ENCODE results near the gene CHST8.

Gene CHST8

GRCh38 chr19:33665776-33666595, 44.2 kb downstream of the CHST8 start:
- H3K27me3 ChIP-seq (ENCODE audit: control insufficient read depth in 1 of 2, insufficient read depth in 2 of 2, low read length in 2 of 2), result no peaks in the 10 kb centered on the region
- H3K4me3 ChIP-seq (ENCODE audit: low read depth in 1 of 2, low read length in 2 of 2), result no peak overlapping the region
- no peaks in the 10 kb centered on the region for H3K9me3 ChIP-seq (ENCODE audit: low read length)
- H3K4me1 ChIP-seq (ENCODE audit: insufficient read depth, low read length), result no peaks in the 10 kb centered on the region
- H3K27ac ChIP-seq (ENCODE audit: low read depth, low read length), result no peak overlapping the region
- H3K9ac ChIP-seq (ENCODE audit: low read length), result no peak overlapping the region
- no peaks in the 10 kb centered on the region for H3K36me3 ChIP-seq (ENCODE audit: insufficient read depth, low read length)

GRCh38 chr19:33667141-33667650, 45.4 kb downstream of the CHST8 start:
- Histone ChIP-seq H3K27ac (ENCODE audit: low read depth, low read length) (no peak overlapping the region), H3K36me3 (ENCODE audit: insufficient read depth, low read length) (no peaks in the 10 kb centered on the region), H3K27me3 (ENCODE audit: control insufficient read depth in 1 of 2, insufficient read depth in 2 of 2, low read length in 2 of 2) (no peaks in the 10 kb centered on the region), H3K9me3 (ENCODE audit: low read length) (no peaks in the 10 kb centered on the region), H3K4me1 (ENCODE audit: insufficient read depth, low read length) (no peaks in the 10 kb centered on the region), H3K9ac (ENCODE audit: low read length) (no peak overlapping the region), H3K4me3 (ENCODE audit: low read depth in 1 of 2, low read length in 2 of 2) (no peak overlapping the region)

DNA sequence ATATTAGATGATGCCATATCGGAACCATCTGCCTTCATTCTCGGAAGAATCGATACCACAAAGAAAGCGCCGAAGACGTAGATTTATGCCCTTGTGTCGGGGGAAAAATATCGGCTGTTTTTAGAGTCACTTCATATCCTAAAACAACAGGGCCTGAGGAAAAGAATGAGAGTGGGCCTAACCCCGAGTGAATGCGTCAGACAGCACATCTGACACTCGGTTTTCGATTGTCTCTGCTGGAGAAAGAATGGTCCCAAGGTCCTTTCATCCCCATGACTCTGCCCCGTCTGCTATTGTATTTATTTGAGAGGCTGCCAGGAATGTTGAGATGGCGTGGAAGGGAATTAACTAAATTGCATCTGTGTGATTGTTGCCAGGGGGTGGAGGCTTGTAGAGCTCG, 46.1 kb downstream of the CHST8 start:
- H3K4me3 ChIP-seq (ENCODE audit: low read depth in 1 of 2, low read length in 2 of 2), result no peak overlapping the region
- H3K27me3 ChIP-seq (ENCODE audit: control insufficient read depth in 1 of 2, insufficient read depth in 2 of 2, low read length in 2 of 2), result no peaks in the 10 kb centered on the region
- no peaks in the 10 kb centered on the region for H3K9me3 ChIP-seq (ENCODE audit: low read length)
- H3K27ac ChIP-seq (ENCODE audit: low read depth, low read length), result no peak overlapping the region
- no peaks in the 10 kb centered on the region for H3K36me3 ChIP-seq (ENCODE audit: insufficient read depth, low read length)
- no peak overlapping the region for H3K9ac ChIP-seq (ENCODE audit: low read length)
- H3K4me1 ChIP-seq (ENCODE audit: insufficient read depth, low read length), result no peaks in the 10 kb centered on the region

DNA sequence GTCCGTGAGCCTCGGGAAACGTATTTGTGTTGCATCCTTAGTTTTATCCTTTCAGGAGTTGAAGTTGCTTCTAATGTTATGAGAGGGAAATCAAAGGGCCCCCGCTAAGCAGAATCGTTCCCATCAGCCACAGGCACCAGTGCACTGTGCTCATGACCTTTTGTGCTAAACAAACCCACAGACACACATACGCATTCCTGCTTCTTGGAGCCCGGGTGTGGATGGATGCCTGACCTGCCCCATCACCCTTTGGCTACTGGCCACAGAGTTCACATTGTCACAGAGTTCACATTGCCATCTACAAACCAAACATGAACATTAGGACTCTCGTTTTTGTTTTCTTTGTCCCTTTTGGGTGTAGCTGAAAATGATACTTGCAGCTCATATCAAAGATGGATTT, 47.2 kb downstream of the CHST8 start:
- H3K9me3 ChIP-seq (ENCODE audit: low read length), result no peaks in the 10 kb centered on the region
- no peak overlapping the region for H3K9ac ChIP-seq (ENCODE audit: low read length)
- H3K4me3 ChIP-seq (ENCODE audit: low read depth in 1 of 2, low read length in 2 of 2), result no peak overlapping the region
- no peak overlapping the region for H3K27ac ChIP-seq (ENCODE audit: low read depth, low read length)
- no peaks in the 10 kb centered on the region for H3K27me3 ChIP-seq (ENCODE audit: control insufficient read depth in 1 of 2, insufficient read depth in 2 of 2, low read length in 2 of 2)
- no peaks in the 10 kb centered on the region for H3K4me1 ChIP-seq (ENCODE audit: insufficient read depth, low read length)
- H3K36me3 ChIP-seq (ENCODE audit: insufficient read depth, low read length), result no peaks in the 10 kb centered on the region

DNA sequence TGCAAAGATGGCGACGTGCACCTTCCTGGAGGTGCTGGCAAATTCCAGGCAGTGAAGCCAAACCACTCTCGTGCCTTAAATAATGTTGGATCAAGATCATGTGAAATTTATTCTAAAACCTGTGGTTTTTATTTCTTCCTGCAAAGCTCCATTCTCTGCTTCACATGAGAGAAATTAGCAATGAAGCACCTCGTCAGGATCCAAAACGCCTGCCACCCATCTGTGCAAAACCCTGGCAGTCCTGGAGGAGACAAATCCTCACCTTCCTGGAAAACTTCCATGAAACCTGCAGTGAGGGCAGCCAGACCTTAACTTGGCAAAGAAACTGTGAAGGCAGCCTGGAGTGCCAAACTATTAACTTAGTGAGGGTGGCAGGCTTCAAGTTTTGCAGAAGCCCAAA, 47.6 kb downstream of the CHST8 start:
- Histone ChIP-seq H3K9ac (ENCODE audit: low read length) (no peak overlapping the region), H3K27ac (ENCODE audit: low read depth, low read length) (no peak overlapping the region), H3K4me1 (ENCODE audit: insufficient read depth, low read length) (no peaks in the 10 kb centered on the region), H3K4me3 (ENCODE audit: low read depth in 1 of 2, low read length in 2 of 2) (no peak overlapping the region), H3K9me3 (ENCODE audit: low read length) (no peaks in the 10 kb centered on the region), H3K27me3 (ENCODE audit: control insufficient read depth in 1 of 2, insufficient read depth in 2 of 2, low read length in 2 of 2) (no peaks in the 10 kb centered on the region), H3K36me3 (ENCODE audit: insufficient read depth, low read length) (no peaks in the 10 kb centered on the region)

GRCh38 chr19:33670398-33670797, 48.6 kb downstream of the CHST8 start:
- H3K27ac ChIP-seq (ENCODE audit: low read depth, low read length), result no peak overlapping the region
- no peaks in the 10 kb centered on the region for H3K27me3 ChIP-seq (ENCODE audit: control insufficient read depth in 1 of 2, insufficient read depth in 2 of 2, low read length in 2 of 2)
- H3K36me3 ChIP-seq (ENCODE audit: insufficient read depth, low read length), result no peaks in the 10 kb centered on the region
- H3K4me1 ChIP-seq (ENCODE audit: insufficient read depth, low read length), result no peaks in the 10 kb centered on the region
- no peak overlapping the region for H3K9ac ChIP-seq (ENCODE audit: low read length)
- no peak overlapping the region for H3K4me3 ChIP-seq (ENCODE audit: low read depth in 1 of 2, low read length in 2 of 2)
- H3K9me3 ChIP-seq (ENCODE audit: low read length), result no peaks in the 10 kb centered on the region

- H3K9ac ChIP-seq (ENCODE audit: low read length), result no peak overlapping the region
- peaks cover 0 to 3% of the 10 kb centered on the region in 2 donors for H3K27me3 ChIP-seq (ENCODE audit: control insufficient read depth in 1 of 2, insufficient read depth in 2 of 2, low read length in 2 of 2)
- no peak overlapping the region for H3K27ac ChIP-seq (ENCODE audit: low read depth, low read length)
- H3K36me3 ChIP-seq (ENCODE audit: insufficient read depth, low read length), result no peaks in the 10 kb centered on the region
- no peak overlapping the region for H3K4me3 ChIP-seq (ENCODE audit: low read depth in 1 of 2, low read length in 2 of 2)
- H3K4me1 ChIP-seq (ENCODE audit: insufficient read depth, low read length), result no peaks in the 10 kb centered on the region
- H3K9me3 ChIP-seq (ENCODE audit: low read length), result no peaks in the 10 kb centered on the region
Observed at GRCh38 chr19:33671211-33671610, 49.5 kb downstream of the CHST8 start.

- no peak overlapping the region for H3K4me3 ChIP-seq (ENCODE audit: low read depth in 1 of 2, low read length in 2 of 2)
- no peaks in the 10 kb centered on the region for H3K9me3 ChIP-seq (ENCODE audit: low read length)
- H3K27ac ChIP-seq (ENCODE audit: low read depth, low read length), result no peak overlapping the region
- no peaks in the 10 kb centered on the region for H3K4me1 ChIP-seq (ENCODE audit: insufficient read depth, low read length)
- H3K36me3 ChIP-seq (ENCODE audit: insufficient read depth, low read length), result no peaks in the 10 kb centered on the region
- peaks cover 0 to 3% of the 10 kb centered on the region in 2 donors for H3K27me3 ChIP-seq (ENCODE audit: control insufficient read depth in 1 of 2, insufficient read depth in 2 of 2, low read length in 2 of 2)
- H3K9ac ChIP-seq (ENCODE audit: low read length), result no peak overlapping the region
Observed at GRCh38 chr19:33673258-33673875, 51.6 kb downstream of the CHST8 start.

DNA sequence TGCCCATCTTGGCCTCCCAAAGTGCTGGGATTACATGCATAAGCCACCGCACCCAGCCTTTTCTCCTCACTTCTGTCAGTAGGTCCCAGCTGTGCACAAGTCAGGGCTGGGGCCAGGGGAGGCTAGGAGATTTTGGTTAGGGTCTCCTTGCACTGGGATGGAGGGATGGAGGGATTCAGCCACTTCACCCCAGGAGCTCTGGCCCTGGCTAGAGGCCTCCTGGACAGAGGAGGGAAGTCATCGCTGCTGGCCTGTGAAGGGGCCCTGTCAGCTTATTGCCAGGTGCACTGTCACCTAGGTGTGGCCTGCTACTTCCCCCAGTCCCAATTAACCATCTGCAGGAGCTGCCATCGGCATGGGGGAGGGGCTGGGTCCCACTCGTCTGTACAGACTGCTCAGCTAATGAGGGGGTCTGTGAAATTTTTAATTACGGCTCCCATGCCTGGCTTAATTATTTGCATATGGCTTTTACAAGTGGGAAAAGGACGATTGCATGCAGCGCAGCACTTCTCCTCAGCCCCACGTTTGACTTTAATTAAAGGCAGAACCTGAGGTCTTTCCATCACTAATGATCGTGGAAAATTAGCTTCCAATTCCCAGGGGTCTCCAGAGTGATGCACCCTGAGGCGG, 52.4 kb downstream of the CHST8 start:
- no peaks in the 10 kb centered on the region for H3K4me1 ChIP-seq (ENCODE audit: insufficient read depth, low read length)
- no peaks in the 10 kb centered on the region for H3K9me3 ChIP-seq (ENCODE audit: low read length)
- H3K36me3 ChIP-seq (ENCODE audit: insufficient read depth, low read length), result no peaks in the 10 kb centered on the region
- H3K27ac ChIP-seq (ENCODE audit: low read depth, low read length), result no peak overlapping the region
- H3K4me3 ChIP-seq (ENCODE audit: low read depth in 1 of 2, low read length in 2 of 2), result no peak overlapping the region
- peaks cover 0 to 3% of the 10 kb centered on the region in 2 donors for H3K27me3 ChIP-seq (ENCODE audit: control insufficient read depth in 1 of 2, insufficient read depth in 2 of 2, low read length in 2 of 2)
- H3K9ac ChIP-seq (ENCODE audit: low read length), result no peak overlapping the region

- Histone ChIP-seq H3K36me3 (ENCODE audit: insufficient read depth, low read length) (no peaks in the 10 kb centered on the region), H3K9ac (ENCODE audit: low read length) (no peak overlapping the region), H3K4me1 (ENCODE audit: insufficient read depth, low read length) (no peaks in the 10 kb centered on the region), H3K4me3 (ENCODE audit: low read depth in 1 of 2, low read length in 2 of 2) (no peak overlapping the region), H3K27me3 (ENCODE audit: control insufficient read depth in 1 of 2, insufficient read depth in 2 of 2, low read length in 2 of 2) (peaks cover 0 to 3% of the 10 kb centered on the region in 2 donors), H3K27ac (ENCODE audit: low read depth, low read length) (no peak overlapping the region), H3K9me3 (ENCODE audit: low read length) (no peaks in the 10 kb centered on the region)
Observed at GRCh38 chr19:33674626-33675367, 53.0 kb downstream of the CHST8 start.

DNA sequence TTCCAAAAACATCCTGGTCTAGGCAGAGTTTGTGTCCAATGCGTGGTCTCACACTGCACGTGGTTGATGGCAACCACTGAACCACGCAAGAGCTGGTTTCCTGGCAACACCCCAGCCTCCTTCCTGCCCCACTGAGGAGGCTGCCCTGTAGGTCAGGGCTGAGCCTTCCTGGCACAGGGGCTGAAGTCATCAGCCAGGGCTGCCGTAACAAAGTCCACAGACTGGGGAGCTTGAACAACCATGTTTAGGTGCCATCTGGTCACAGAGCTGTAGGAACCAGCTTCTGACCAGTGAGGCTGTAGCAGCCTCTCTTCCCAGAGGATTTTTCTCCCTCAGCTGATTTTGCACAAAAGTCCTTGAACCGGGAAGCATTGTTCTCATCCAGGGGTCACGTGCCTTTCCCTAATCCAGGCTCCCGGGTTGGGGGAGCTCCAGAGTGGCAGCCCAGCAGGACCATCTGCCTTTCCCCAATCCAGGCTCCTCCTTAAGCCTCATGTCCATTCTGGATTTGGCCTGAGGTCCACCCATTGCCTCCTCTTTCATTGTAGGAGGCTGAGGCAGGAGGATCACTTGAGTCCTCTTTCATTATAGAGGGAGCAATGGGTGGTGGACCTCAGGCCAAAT, 53.9 kb downstream of the CHST8 start:
- H3K4me1 ChIP-seq (ENCODE audit: insufficient read depth, low read length), result no peaks in the 10 kb centered on the region
- no peak overlapping the region for H3K9ac ChIP-seq (ENCODE audit: low read length)
- H3K36me3 ChIP-seq (ENCODE audit: insufficient read depth, low read length), result no peaks in the 10 kb centered on the region
- H3K9me3 ChIP-seq (ENCODE audit: low read length), result no peaks in the 10 kb centered on the region
- H3K27ac ChIP-seq (ENCODE audit: low read depth, low read length), result no peak overlapping the region
- H3K27me3 ChIP-seq (ENCODE audit: control insufficient read depth in 1 of 2, insufficient read depth in 2 of 2, low read length in 2 of 2), result peaks cover 0 to 3% of the 10 kb centered on the region in 2 donors
- no peak overlapping the region for H3K4me3 ChIP-seq (ENCODE audit: low read depth in 1 of 2, low read length in 2 of 2)
